ENCODE results near the gene MPZL3. TPM values are rescaled to one million over a fixed set of nuclear protein-coding genes. Genes with fewer than 3 reads are reported as not detected.

The MPZL3 gene
- polyA plus RNA-seq, 1 donor (not counting 4 experiments of a cell fraction or from before 2014, with no cell fraction given), result 7.9 TPM

GRCh38 chr11:118233377-118233776, 18.8 kb downstream of the MPZL3 start:
- Histone ChIP-seq H3K4me3 (ENCODE audit: control insufficient read depth in 2 of 3, extremely low read depth in 1 of 3, insufficient read depth in 2 of 3, low read depth in 1 of 3, low read length in 3 of 3) (no peak overlapping the region), H3K4me1 (ENCODE audit: control insufficient read depth, extremely low read depth, insufficient read depth, low read length) (no peaks in the 10 kb centered on the region), H3K79me2 (ENCODE audit: control insufficient read depth, insufficient read depth, low read length) (no peaks in the 10 kb centered on the region), H3K36me3 (ENCODE audit: control insufficient read depth in 2 of 2, extremely low read depth in 1 of 2, insufficient read depth in 2 of 2, low read length in 2 of 2) (peaks cover 13 to 18% of the 10 kb centered on the region in 2 experiments), H3K9ac (ENCODE audit: control insufficient read depth, extremely low read depth, insufficient read depth, low read length) (no peak overlapping the region), H3K9me3 (ENCODE audit: control insufficient read depth, low read depth, low read length) (no peaks in the 10 kb centered on the region), H3K27me3 (ENCODE audit: control insufficient read depth, extremely low read depth, insufficient read depth, low read length) (no peaks in the 10 kb centered on the region), H4K20me1 (ENCODE audit: control insufficient read depth, extremely low read depth, insufficient read depth, low read length) (no peaks in the 10 kb centered on the region), H2AFZ (ENCODE audit: control insufficient read depth, low read length) (no peak overlapping the region), H3K27ac (ENCODE audit: control insufficient read depth, insufficient read depth, low read length) (no peak overlapping the region), H3K9me1 (ENCODE audit: control insufficient read depth, extremely low read depth, insufficient read depth, low read length) (no peaks in the 10 kb centered on the region), H3K4me2 (ENCODE audit: control insufficient read depth, extremely low read depth, insufficient read depth, low read depth, low read length) (no peak overlapping the region)
- TF ChIP-seq CTCF (optimal IDR thresholded peaks at IDR 0.05 in 1 of 3, IDR thresholded peaks at IDR 0.05 in 1 of 3, conservative IDR thresholded peaks at IDR 0.05 in 1 of 3; ENCODE audit: extremely low read depth in 1 of 3, insufficient read depth in 2 of 3, low read length in 3 of 3), result no peak
- TF ChIP-seq EZH2 (IDR thresholded peaks at IDR 0.05; ENCODE audit: low read length), result no peak
- FAIRE-seq (no peak), DNase-seq (ENCODE audit: low read depth, low spot score) (no peak)
- dilution Hi-C loops (cut with MboI; ENCODE audit: extremely low pct_ligation_motif_present, low sequenced_read_pairs), result no loop called here

- TF ChIP-seq EZH2 (IDR thresholded peaks at IDR 0.05; ENCODE audit: low read length), result no peak
- no peak for TF ChIP-seq CTCF (optimal IDR thresholded peaks at IDR 0.05 in 1 of 3, IDR thresholded peaks at IDR 0.05 in 1 of 3, conservative IDR thresholded peaks at IDR 0.05 in 1 of 3; ENCODE audit: extremely low read depth in 1 of 3, insufficient read depth in 2 of 3, low read length in 3 of 3)
- no peak for DNase-seq (ENCODE audit: low read depth, low spot score)
- no peaks in the 10 kb centered on the region for H4K20me1 ChIP-seq (ENCODE audit: control insufficient read depth, extremely low read depth, insufficient read depth, low read length)
- no peaks in the 10 kb centered on the region for H3K4me1 ChIP-seq (ENCODE audit: control insufficient read depth, extremely low read depth, insufficient read depth, low read length)
- H3K27ac ChIP-seq (ENCODE audit: control insufficient read depth, insufficient read depth, low read length), result no peak overlapping the region
- dilution Hi-C loops (cut with MboI; ENCODE audit: extremely low pct_ligation_motif_present, low sequenced_read_pairs), result no loop called here
- H2AFZ ChIP-seq (ENCODE audit: control insufficient read depth, low read length), result no peak overlapping the region
- FAIRE-seq, result peak; percentile 34
- H3K36me3 ChIP-seq (ENCODE audit: control insufficient read depth in 2 of 2, extremely low read depth in 1 of 2, insufficient read depth in 2 of 2, low read length in 2 of 2), result peaks cover 13 to 18% of the 10 kb centered on the region in 2 experiments
- no peaks in the 10 kb centered on the region for H3K79me2 ChIP-seq (ENCODE audit: control insufficient read depth, insufficient read depth, low read length)
- no peak overlapping the region for H3K9ac ChIP-seq (ENCODE audit: control insufficient read depth, extremely low read depth, insufficient read depth, low read length)
- no peak overlapping the region for H3K4me2 ChIP-seq (ENCODE audit: control insufficient read depth, extremely low read depth, insufficient read depth, low read depth, low read length)
- no peak overlapping the region for H3K4me3 ChIP-seq (ENCODE audit: control insufficient read depth in 2 of 3, extremely low read depth in 1 of 3, insufficient read depth in 2 of 3, low read depth in 1 of 3, low read length in 3 of 3)
- H3K9me1 ChIP-seq (ENCODE audit: control insufficient read depth, extremely low read depth, insufficient read depth, low read length), result no peaks in the 10 kb centered on the region
- H3K9me3 ChIP-seq (ENCODE audit: control insufficient read depth, low read depth, low read length), result no peaks in the 10 kb centered on the region
- H3K27me3 ChIP-seq (ENCODE audit: control insufficient read depth, extremely low read depth, insufficient read depth, low read length), result no peaks in the 10 kb centered on the region
These were observed 19.5 kb downstream of the MPZL3 start for GRCh38 chr11:118232659-118233058.

All from keratinocyte (primary cell).